ENCODE data around the gene PRSS12. TPM values are rescaled to one million over a fixed set of nuclear protein-coding genes. Genes with fewer than 3 reads are reported as not detected.
"Not testable (repeated sequence)": the region's sequence is repeated elsewhere in the genome, so short reads cannot be mapped to it uniquely, and the experiment has no call there.

The PRSS12 gene
- total RNA-seq, 1 donor from 2014 or later: 14.1 TPM

GRCh38 chr4:118277243-118277642, 75.6 kb downstream of the PRSS12 start:
- Mint-ChIP-seq H3K4me1 (ENCODE audit: unreplicated experiment) (peaks cover 22% of the 10 kb centered on the region), H3K4me3 (peak overlapping the region; percentile 95), H3K27ac (no peak overlapping the region), H3K27me3 (no peaks in the 10 kb centered on the region), H3K9me3 (no peaks in the 10 kb centered on the region), H3K36me3 (peaks cover 27% of the 10 kb centered on the region)
- no peak for DNase-seq (ENCODE audit: extremely low spot score, unreplicated experiment)
- no peak for TF ChIP-seq CTCF (conservative IDR thresholded peaks at IDR 0.05)

GRCh38 chr4:118276580-118276979, 76.2 kb downstream of the PRSS12 start:
- TF ChIP-seq CTCF (conservative IDR thresholded peaks at IDR 0.05): no peak
- no peaks in the 10 kb centered on the region for H3K9me3 Mint-ChIP-seq
- DNase-seq (ENCODE audit: extremely low spot score, unreplicated experiment): no peak
- no peaks in the 10 kb centered on the region for H3K27me3 Mint-ChIP-seq
- H3K4me1 Mint-ChIP-seq (ENCODE audit: unreplicated experiment): peaks cover 17% of the 10 kb centered on the region
- H3K36me3 Mint-ChIP-seq: peaks cover 21% of the 10 kb centered on the region
- H3K27ac Mint-ChIP-seq: no peak overlapping the region
- H3K4me3 Mint-ChIP-seq: peak overlapping the region; percentile 68

- H3K27ac Mint-ChIP-seq: no peak overlapping the region
These were observed 79.2 kb downstream of the PRSS12 start for GRCh38 chr4:118273642-118274041.

GRCh38 chr4:118271788-118272187, 81.0 kb downstream of the PRSS12 start:
- H3K4me3 Mint-ChIP-seq: no peak overlapping the region
- no peaks in the 10 kb centered on the region for H3K4me1 Mint-ChIP-seq (ENCODE audit: unreplicated experiment)
- TF ChIP-seq CTCF (conservative IDR thresholded peaks at IDR 0.05): no peak
- no peak for DNase-seq (ENCODE audit: extremely low spot score, unreplicated experiment)
- no peaks in the 10 kb centered on the region for H3K9me3 Mint-ChIP-seq
- peaks cover 3% of the 10 kb centered on the region for H3K27me3 Mint-ChIP-seq
- H3K36me3 Mint-ChIP-seq: no peaks in the 10 kb centered on the region
- no peak overlapping the region for H3K27ac Mint-ChIP-seq

More at GRCh38 chr4:118273642-118274041, 79.2 kb downstream of the PRSS12 start:
- H3K36me3 Mint-ChIP-seq: peaks cover 3% of the 10 kb centered on the region
- H3K9me3 Mint-ChIP-seq: no peaks in the 10 kb centered on the region
- H3K4me3 Mint-ChIP-seq: no peak overlapping the region
- peaks cover 3% of the 10 kb centered on the region for H3K27me3 Mint-ChIP-seq
- no peak for DNase-seq (ENCODE audit: extremely low spot score, unreplicated experiment)
- no peak for TF ChIP-seq CTCF (conservative IDR thresholded peaks at IDR 0.05)
- H3K4me1 Mint-ChIP-seq (ENCODE audit: unreplicated experiment): peaks cover 4% of the 10 kb centered on the region

GRCh38 chr4:118270492-118270891, 82.3 kb downstream of the PRSS12 start:
- Mint-ChIP-seq H3K27ac (no peak overlapping the region), H3K4me3 (no peak overlapping the region), H3K36me3 (no peaks in the 10 kb centered on the region), H3K27me3 (peaks cover 3% of the 10 kb centered on the region), H3K9me3 (no peaks in the 10 kb centered on the region), H3K4me1 (ENCODE audit: unreplicated experiment) (no peaks in the 10 kb centered on the region)
- TF ChIP-seq CTCF (conservative IDR thresholded peaks at IDR 0.05): peak; percentile 84
- DNase-seq (ENCODE audit: extremely low spot score, unreplicated experiment): no peak

GRCh38 chr4:118268780-118269179, 84.0 kb downstream of the PRSS12 start:
- H3K36me3 Mint-ChIP-seq: no peaks in the 10 kb centered on the region
- no peak overlapping the region for H3K27ac Mint-ChIP-seq
- H3K27me3 Mint-ChIP-seq: peaks cover 3% of the 10 kb centered on the region
- TF ChIP-seq CTCF (conservative IDR thresholded peaks at IDR 0.05): no peak
- no peaks in the 10 kb centered on the region for H3K9me3 Mint-ChIP-seq
- H3K4me3 Mint-ChIP-seq: no peak overlapping the region
- no peaks in the 10 kb centered on the region for H3K4me1 Mint-ChIP-seq (ENCODE audit: unreplicated experiment)
- no peak for DNase-seq (ENCODE audit: extremely low spot score, unreplicated experiment)

GRCh38 chr4:118266145-118266496, 86.7 kb downstream of the PRSS12 start:
- H3K9me3 Mint-ChIP-seq; H3K4me3 Mint-ChIP-seq; H3K36me3 Mint-ChIP-seq; H3K4me1 Mint-ChIP-seq (ENCODE audit: unreplicated experiment); H3K27ac Mint-ChIP-seq; DNase-seq (ENCODE audit: extremely low spot score, unreplicated experiment); H3K27me3 Mint-ChIP-seq: not testable (repeated sequence)
